ENCODE data around the gene PPP4R3B. TPM values are rescaled to one million over a fixed set of nuclear protein-coding genes. Genes with fewer than 3 reads are reported as not detected.

Gene PPP4R3B
- polyA plus RNA-seq, 1 donor (not counting 4 experiments of a cell fraction or from before 2014, with no cell fraction given): 30.1 TPM

DNA sequence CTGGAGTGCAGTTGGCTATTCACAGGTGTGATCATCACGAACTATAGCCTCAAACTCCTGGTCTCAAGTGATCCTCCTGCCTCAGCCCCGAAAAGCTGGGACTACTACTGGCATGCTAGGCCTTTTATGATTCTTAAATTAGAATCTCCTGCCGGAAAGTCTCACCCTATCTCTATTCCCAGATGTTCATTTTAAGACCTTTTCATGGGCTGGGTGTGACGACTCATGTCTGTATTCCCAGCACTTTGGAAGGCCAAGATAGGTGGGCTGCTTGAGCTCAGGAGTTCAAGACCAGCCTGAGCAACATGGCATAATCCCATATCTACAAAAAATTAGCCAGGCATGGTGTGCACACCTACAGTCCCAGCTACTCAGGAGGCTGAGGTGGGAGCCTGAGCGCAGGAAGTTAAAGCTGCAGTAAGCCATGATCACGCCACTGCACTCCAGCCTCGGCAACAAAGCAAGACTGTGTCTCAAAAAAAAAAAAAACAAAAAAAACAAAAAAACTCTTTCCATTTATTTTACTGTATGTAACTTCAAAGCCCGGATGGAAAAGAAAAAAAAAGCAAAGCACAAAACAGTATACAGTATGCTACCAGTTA lies 8.1 kb downstream of the PPP4R3B start:
- dilution Hi-C loops (cut with MboI; ENCODE audit: extremely low pct_ligation_motif_present, low sequenced_read_pairs): no loop called here
- FAIRE-seq: no peak

DNA sequence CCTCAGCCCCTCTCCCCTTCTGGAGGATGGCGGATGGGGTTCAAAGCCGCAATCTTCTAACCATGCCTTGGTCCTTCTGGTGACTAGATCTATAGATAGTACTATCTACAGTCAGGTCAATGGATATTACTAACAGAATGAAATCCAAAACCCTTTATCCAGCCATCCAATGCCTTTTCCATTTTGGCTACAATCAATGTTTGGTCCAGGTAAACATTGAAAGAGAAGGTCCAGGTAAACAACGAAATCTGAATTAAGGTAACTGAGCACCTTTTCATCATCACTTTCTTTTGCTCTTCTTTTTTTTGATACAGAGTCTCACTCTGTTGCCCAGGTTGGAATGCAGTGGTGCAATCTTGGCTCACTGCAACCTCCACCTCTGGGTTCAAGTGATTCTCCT lies 9.7 kb downstream of the PPP4R3B start:
- Histone ChIP-seq H3K79me2 (ENCODE audit: control insufficient read depth, insufficient read depth, low read length) (peaks cover 67% of the 10 kb centered on the region), H3K4me3 (ENCODE audit: control insufficient read depth in 2 of 3, extremely low read depth in 1 of 3, insufficient read depth in 2 of 3, low read depth in 1 of 3, low read length in 3 of 3) (no peak overlapping the region), H3K9ac (ENCODE audit: control insufficient read depth, extremely low read depth, insufficient read depth, low read length) (no peak overlapping the region), H2AFZ (ENCODE audit: control insufficient read depth, low read length) (no peak overlapping the region), H3K9me1 (ENCODE audit: control insufficient read depth, extremely low read depth, insufficient read depth, low read length) (no peaks in the 10 kb centered on the region), H3K9me3 (ENCODE audit: control insufficient read depth, low read depth, low read length) (no peaks in the 10 kb centered on the region), H3K27ac (ENCODE audit: control insufficient read depth, insufficient read depth, low read length) (no peak overlapping the region), H3K4me1 (ENCODE audit: control insufficient read depth, extremely low read depth, insufficient read depth, low read length) (no peaks in the 10 kb centered on the region), H3K4me2 (ENCODE audit: control insufficient read depth, extremely low read depth, insufficient read depth, low read depth, low read length) (no peak overlapping the region), H4K20me1 (ENCODE audit: control insufficient read depth, extremely low read depth, insufficient read depth, low read length) (no peaks in the 10 kb centered on the region), H3K27me3 (ENCODE audit: control insufficient read depth, extremely low read depth, insufficient read depth, low read length) (no peaks in the 10 kb centered on the region), H3K36me3 (ENCODE audit: control insufficient read depth in 2 of 2, extremely low read depth in 1 of 2, insufficient read depth in 2 of 2, low read length in 2 of 2) (peaks cover under 1 to 10% of the 10 kb centered on the region in 2 experiments)
- dilution Hi-C loops (cut with MboI; ENCODE audit: extremely low pct_ligation_motif_present, low sequenced_read_pairs): no loop called here
- FAIRE-seq (no peak), DNase-seq (ENCODE audit: low read depth, low spot score) (no peak)
- TF ChIP-seq, protein P1, sequence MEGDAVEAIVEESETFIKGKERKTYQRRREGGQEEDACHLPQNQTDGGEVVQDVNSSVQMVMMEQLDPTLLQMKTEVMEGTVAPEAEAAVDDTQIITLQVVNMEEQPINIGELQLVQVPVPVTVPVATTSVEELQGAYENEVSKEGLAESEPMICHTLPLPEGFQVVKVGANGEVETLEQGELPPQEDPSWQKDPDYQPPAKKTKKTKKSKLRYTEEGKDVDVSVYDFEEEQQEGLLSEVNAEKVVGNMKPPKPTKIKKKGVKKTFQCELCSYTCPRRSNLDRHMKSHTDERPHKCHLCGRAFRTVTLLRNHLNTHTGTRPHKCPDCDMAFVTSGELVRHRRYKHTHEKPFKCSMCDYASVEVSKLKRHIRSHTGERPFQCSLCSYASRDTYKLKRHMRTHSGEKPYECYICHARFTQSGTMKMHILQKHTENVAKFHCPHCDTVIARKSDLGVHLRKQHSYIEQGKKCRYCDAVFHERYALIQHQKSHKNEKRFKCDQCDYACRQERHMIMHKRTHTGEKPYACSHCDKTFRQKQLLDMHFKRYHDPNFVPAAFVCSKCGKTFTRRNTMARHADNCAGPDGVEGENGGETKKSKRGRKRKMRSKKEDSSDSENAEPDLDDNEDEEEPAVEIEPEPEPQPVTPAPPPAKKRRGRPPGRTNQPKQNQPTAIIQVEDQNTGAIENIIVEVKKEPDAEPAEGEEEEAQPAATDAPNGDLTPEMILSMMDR (optimal IDR thresholded peaks at IDR 0.05 in 1 of 3, IDR thresholded peaks at IDR 0.05 in 1 of 3, conservative IDR thresholded peaks at IDR 0.05 in 1 of 3; ENCODE audit: extremely low read depth in 1 of 3, insufficient read depth in 2 of 3, low read length in 3 of 3): no peak
- TF ChIP-seq EZH2 (IDR thresholded peaks at IDR 0.05; ENCODE audit: low read length): no peak

More for the DNA sequence above, 8.1 kb downstream of the PPP4R3B start:
- Histone ChIP-seq H3K27ac (ENCODE audit: control insufficient read depth, insufficient read depth, low read length) (no peak overlapping the region), H4K20me1 (ENCODE audit: control insufficient read depth, extremely low read depth, insufficient read depth, low read length) (no peaks in the 10 kb centered on the region), H3K79me2 (ENCODE audit: control insufficient read depth, insufficient read depth, low read length) (peaks cover 73% of the 10 kb centered on the region), H3K36me3 (ENCODE audit: control insufficient read depth in 2 of 2, extremely low read depth in 1 of 2, insufficient read depth in 2 of 2, low read length in 2 of 2) (peaks cover 1 to 13% of the 10 kb centered on the region in 2 experiments), H2AFZ (ENCODE audit: control insufficient read depth, low read length) (no peak overlapping the region), H3K4me3 (ENCODE audit: control insufficient read depth in 2 of 3, extremely low read depth in 1 of 3, insufficient read depth in 2 of 3, low read depth in 1 of 3, low read length in 3 of 3) (no peak overlapping the region), H3K27me3 (ENCODE audit: control insufficient read depth, extremely low read depth, insufficient read depth, low read length) (no peaks in the 10 kb centered on the region), H3K4me1 (ENCODE audit: control insufficient read depth, extremely low read depth, insufficient read depth, low read length) (no peaks in the 10 kb centered on the region), H3K4me2 (ENCODE audit: control insufficient read depth, extremely low read depth, insufficient read depth, low read depth, low read length) (no peak overlapping the region), H3K9me1 (ENCODE audit: control insufficient read depth, extremely low read depth, insufficient read depth, low read length) (no peaks in the 10 kb centered on the region), H3K9me3 (ENCODE audit: control insufficient read depth, low read depth, low read length) (no peaks in the 10 kb centered on the region), H3K9ac (ENCODE audit: control insufficient read depth, extremely low read depth, insufficient read depth, low read length) (no peak overlapping the region)
- DNase-seq (ENCODE audit: low read depth, low spot score): no peak
- TF ChIP-seq EZH2 (IDR thresholded peaks at IDR 0.05; ENCODE audit: low read length): no peak
- TF ChIP-seq, protein P1 (optimal IDR thresholded peaks at IDR 0.05 in 1 of 3, IDR thresholded peaks at IDR 0.05 in 1 of 3, conservative IDR thresholded peaks at IDR 0.05 in 1 of 3; ENCODE audit: extremely low read depth in 1 of 3, insufficient read depth in 2 of 3, low read length in 3 of 3): no peak
